Neuron (in vitro differentiated cells): ENCODE data around the gene PRPF31.
"Not testable (repeated sequence)": the region's sequence is repeated elsewhere in the genome, so short reads cannot be mapped to it uniquely, and the experiment has no call there.

ENCODE experiments used
- H2AFZ ChIP-seq: one replicate; pipeline ENCODE4 v1.6.1; 2013; ENCODE audit warnings: low read depth, mild to moderate bottlenecking, inconsistent platforms, low read length, moderate library complexity
- H3K27me3 ChIP-seq: one replicate; pipeline ENCODE4 v1.6.1; 2013; ENCODE audit warnings: low read length; ENCODE audit not compliant: insufficient read depth
- H3K36me3 ChIP-seq: one replicate; pipeline ENCODE4 v1.6.1; 2013; ENCODE audit warnings: low read length; ENCODE audit not compliant: insufficient read depth
- H3K4me1 ChIP-seq: one replicate; pipeline ENCODE4 v1.6.1; 2013; ENCODE audit warnings: low read length; ENCODE audit not compliant: insufficient read depth
- H3K4me3 ChIP-seq: 2 replicates; pipeline ENCODE4 v1.5.1; 2013; ENCODE audit warnings: mild to moderate bottlenecking, low read length, moderate library complexity
- H3K9me3 ChIP-seq: one replicate; pipeline ENCODE4 v1.6.1; 2013; ENCODE audit warnings: low read length

The PRPF31 gene

GRCh38 chr19:54115109-54116063 is at the start of gene PRPF31, which contains the start of gene TFPT:
TSS of gene PRPF31 (plus strand) at chr19:54115754. CDS start at chr19:54118279, 2,525 bp downstream.
TSS of gene TFPT (minus strand) at chr19:54115657. CDS start at chr19:54115269, 388 bp downstream.
- H3K4me3 ChIP-seq = peak within 1 kb of the TSS; percentile 57

GRCh38 chr19:54069470-54069869 is 46.1 kb upstream of the PRPF31 start:
- no peaks in the 10 kb centered on the region for H3K9me3 ChIP-seq
- no peak overlapping the region for H3K4me3 ChIP-seq
- H2AFZ ChIP-seq = no peak overlapping the region
- H3K27me3 ChIP-seq = no peaks in the 10 kb centered on the region
- H3K4me1 ChIP-seq = no peaks in the 10 kb centered on the region
- H3K36me3 ChIP-seq = no peaks in the 10 kb centered on the region

More at GRCh38 chr19:54115109-54116063, at the start of gene PRPF31, which contains the start of gene TFPT:
- H3K9me3 ChIP-seq = no peaks in the 10 kb centered on the region
- H3K27me3 ChIP-seq = no peaks in the 10 kb centered on the region
- H2AFZ ChIP-seq = no peak within 1 kb of the TSS
- peaks cover 15% of the 10 kb centered on the region for H3K4me1 ChIP-seq
- peaks cover 27% of the 10 kb centered on the region for H3K36me3 ChIP-seq

GRCh38 chr19:54073829-54074228 is 41.7 kb upstream of the PRPF31 start:
- Histone ChIP-seq H3K9me3 (no peaks in the 10 kb centered on the region), H3K4me1 (no peaks in the 10 kb centered on the region), H3K36me3 (no peaks in the 10 kb centered on the region), H3K27me3 (no peaks in the 10 kb centered on the region), H2AFZ (no peak overlapping the region), H3K4me3 (no peak overlapping the region)

GRCh38 chr19:54074851-54075250 is 40.7 kb upstream of the PRPF31 start:
- no peaks in the 10 kb centered on the region for H3K36me3 ChIP-seq
- H3K4me3 ChIP-seq = no peak overlapping the region
- H2AFZ ChIP-seq = no peak overlapping the region
- no peaks in the 10 kb centered on the region for H3K27me3 ChIP-seq
- H3K4me1 ChIP-seq = no peaks in the 10 kb centered on the region
- no peaks in the 10 kb centered on the region for H3K9me3 ChIP-seq

GRCh38 chr19:54077334-54077733 is 38.2 kb upstream of the PRPF31 start:
- Histone ChIP-seq H3K9me3 (no peaks in the 10 kb centered on the region), H3K4me1 (no peaks in the 10 kb centered on the region), H3K27me3 (no peaks in the 10 kb centered on the region), H2AFZ (no peak overlapping the region), H3K36me3 (no peaks in the 10 kb centered on the region), H3K4me3 (no peak overlapping the region)

GRCh38 chr19:54081032-54081431 is 34.5 kb upstream of the PRPF31 start, which contains the start of gene TARM1:
TSS of gene TARM1 (minus strand) at chr19:54081365. CDS start at chr19:54081340, 25 bp downstream.
- H2AFZ ChIP-seq = no peak within 1 kb of the TSS
- no peaks in the 10 kb centered on the region for H3K36me3 ChIP-seq
- no peaks in the 10 kb centered on the region for H3K27me3 ChIP-seq
- H3K9me3 ChIP-seq = no peaks in the 10 kb centered on the region
- H3K4me1 ChIP-seq = no peaks in the 10 kb centered on the region
- no peak within 1 kb of the TSS for H3K4me3 ChIP-seq

GRCh38 chr19:54084410-54084809 is 31.1 kb upstream of the PRPF31 start:
- no peaks in the 10 kb centered on the region for H3K4me1 ChIP-seq
- H2AFZ ChIP-seq = no peak overlapping the region
- H3K27me3 ChIP-seq = no peaks in the 10 kb centered on the region
- H3K9me3 ChIP-seq = no peaks in the 10 kb centered on the region
- H3K4me3 ChIP-seq = no peak overlapping the region
- no peaks in the 10 kb centered on the region for H3K36me3 ChIP-seq

GRCh38 chr19:54094426-54095000 is 21.0 kb upstream of the PRPF31 start:
- Histone ChIP-seq H3K4me1 (peaks cover 3% of the 10 kb centered on the region), H3K4me3 (no peak overlapping the region), H2AFZ (no peak overlapping the region), H3K27me3 (peaks cover 18% of the 10 kb centered on the region), H3K9me3 (peaks cover 3% of the 10 kb centered on the region), H3K36me3 (no peaks in the 10 kb centered on the region)

GRCh38 chr19:54095136-54095858 is 20.3 kb upstream of the PRPF31 start:
- H3K4me3 ChIP-seq = peak overlapping the region; percentile 28

GRCh38 chr19:54095859-54096616 is 19.5 kb upstream of the PRPF31 start:
- peak overlapping the region; percentile 76 for H2AFZ ChIP-seq
- peaks cover 22% of the 10 kb centered on the region for H3K27me3 ChIP-seq

More at GRCh38 chr19:54095136-54095858, 20.3 kb upstream of the PRPF31 start:
- peaks cover 3% of the 10 kb centered on the region for H3K9me3 ChIP-seq
- peaks cover 3% of the 10 kb centered on the region for H3K4me1 ChIP-seq
- peak overlapping the region; percentile 76 for H2AFZ ChIP-seq
- H3K36me3 ChIP-seq = no peaks in the 10 kb centered on the region
- H3K27me3 ChIP-seq = peaks cover 18% of the 10 kb centered on the region

GRCh38 chr19:54096617-54097106 is 18.9 kb upstream of the PRPF31 start:
- Histone ChIP-seq H2AFZ (no peak overlapping the region), H3K9me3 (peaks cover 3% of the 10 kb centered on the region), H3K27me3 (peaks cover 22% of the 10 kb centered on the region), H3K36me3 (no peaks in the 10 kb centered on the region), H3K4me3 (no peak overlapping the region), H3K4me1 (peaks cover 3% of the 10 kb centered on the region)

More at GRCh38 chr19:54095859-54096616, 19.5 kb upstream of the PRPF31 start:
- H3K9me3 ChIP-seq, H3K36me3 ChIP-seq, H3K4me1 ChIP-seq: not testable (repeated sequence)
- peak overlapping the region; percentile 28 for H3K4me3 ChIP-seq
